Skeletal muscle satellite cell (primary cell): ENCODE data around the gene DDX11. TPM values are rescaled to one million over a fixed set of nuclear protein-coding genes. Genes with fewer than 3 reads are reported as not detected.
"Not testable (repeated sequence)": the region's sequence is repeated elsewhere in the genome, so short reads cannot be mapped to it uniquely, and the experiment has no call there.

Experiments
- H3K27me3 ChIP-seq: 2 replicates; pipeline ENCODE4 v1.7.0; 2013; ENCODE audit warnings: low read length; ENCODE audit not compliant: control insufficient read depth, insufficient read depth
- H3K36me3 ChIP-seq: 2 replicates; pipeline ENCODE4 v1.7.0; 2013; ENCODE audit warnings: mild to moderate bottlenecking, control low read depth, low read length; ENCODE audit not compliant: insufficient read depth
- H3K4me1 ChIP-seq: 2 replicates; pipeline ENCODE4 v1.7.0; 2013; ENCODE audit warnings: low read length; ENCODE audit not compliant: control insufficient read depth, insufficient read depth
- H3K4me2 ChIP-seq: 2 replicates; pipeline ENCODE4 v1.7.0; 2013; ENCODE audit warnings: mild to moderate bottlenecking, low read length
- H3K4me3 ChIP-seq: 2 replicates; pipeline ENCODE4 v1.7.0; 2013; ENCODE audit warnings: low read length
- H3K9ac ChIP-seq: 2 replicates; pipeline ENCODE4 v1.7.0; 2013; ENCODE audit warnings: mild to moderate bottlenecking, low read depth, low read length, moderate library complexity
- H3K9me3 ChIP-seq: replicated peaks from 2 replicates; pipeline ENCODE4 v1.7.0; 2013; ENCODE audit warnings: mild to moderate bottlenecking, control low read depth, low read length
- total RNA-seq: library from RNA; depleted of rRNA; stranded (reverse); fragments of >200 nt; gene quantifications from 2 replicates; pipeline ENCODE4 v1.2.3, GENCODE V29; 2012; rRNA removed

DDX11 gene
- 22.1 TPM in 2 replicates for total RNA-seq

DNA sequence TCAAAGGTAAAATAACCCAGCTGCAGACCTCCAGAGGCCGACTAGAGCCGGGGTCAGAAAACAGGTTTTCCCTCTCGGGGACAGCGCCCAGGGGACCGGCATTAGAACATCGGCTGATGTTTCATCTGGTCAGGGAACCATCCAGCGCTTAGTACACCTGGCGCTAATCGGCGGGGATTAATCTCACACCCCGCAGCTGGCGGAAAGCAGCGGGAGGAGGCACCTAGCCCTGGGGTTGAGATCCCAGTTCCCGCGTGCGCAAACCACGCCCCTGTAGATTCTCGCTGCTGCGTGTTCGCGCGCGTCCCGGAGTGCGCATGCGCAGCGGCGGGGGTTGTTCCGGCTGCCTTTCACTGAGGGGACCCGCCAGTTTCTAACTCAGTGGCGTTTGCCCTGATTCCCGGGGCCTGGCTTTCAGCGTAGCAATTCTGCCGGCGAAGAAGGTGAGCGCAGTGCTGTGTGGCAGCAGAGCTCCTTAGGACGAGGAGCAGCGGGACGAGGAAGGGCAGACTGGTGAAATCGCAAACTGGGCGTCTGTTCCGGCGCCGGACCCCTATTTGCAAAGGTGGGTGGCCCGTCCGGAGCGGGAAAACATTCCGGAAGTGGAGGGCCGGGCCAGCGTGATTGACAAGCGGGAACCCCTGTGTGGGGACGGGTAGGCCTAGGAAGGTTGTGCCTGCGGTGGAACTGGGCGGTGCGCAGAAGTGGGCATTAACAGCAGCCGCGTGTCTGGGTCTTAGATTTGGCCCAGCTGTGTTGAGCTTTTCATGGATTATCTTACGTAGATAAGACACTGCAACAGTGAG, at the start of gene DDX11:
TSS of gene DDX11 (plus strand) at position 334 of the 806 bp plus-strand sequence. CDS start 4,534 bp downstream, outside the sequence.
- H3K4me1 ChIP-seq, result peaks cover 11% of the 10 kb centered on the region
- peak within 1 kb of the TSS; percentile 91 for H3K4me3 ChIP-seq
- H3K27me3 ChIP-seq, H3K9me3 ChIP-seq, H3K36me3 ChIP-seq: not testable (repeated sequence)
- peak within 1 kb of the TSS; percentile 86 for H3K9ac ChIP-seq
- peak within 1 kb of the TSS; percentile 99 for H3K4me2 ChIP-seq

DNA sequence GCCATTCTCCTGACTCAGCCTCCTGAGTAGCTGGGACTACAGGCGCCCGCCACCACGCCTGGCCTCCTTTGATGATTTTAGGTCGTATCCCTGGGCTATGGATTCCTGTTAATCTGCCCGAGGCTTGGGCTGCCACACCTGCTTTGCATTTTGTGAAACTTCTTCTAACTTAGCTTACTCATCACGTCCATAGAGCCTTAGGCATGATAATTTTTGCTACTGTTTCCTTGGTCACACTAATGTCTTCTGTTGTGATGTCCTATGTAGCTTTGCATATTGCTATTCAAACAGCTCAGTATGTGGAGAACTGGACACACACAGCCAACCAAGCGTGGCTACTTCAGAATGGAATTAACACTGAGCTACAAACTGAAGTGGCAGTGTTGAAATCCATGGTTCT, 47.5 kb upstream of the DDX11 start:
- Histone ChIP-seq H3K4me3 (no peak overlapping the region), H3K4me1 (no peaks in the 10 kb centered on the region), H3K27me3 (peaks cover 18% of the 10 kb centered on the region), H3K9me3 (no peaks in the 10 kb centered on the region), H3K36me3 (no peaks in the 10 kb centered on the region), H3K4me2 (no peak overlapping the region), H3K9ac (no peak overlapping the region)

DNA sequence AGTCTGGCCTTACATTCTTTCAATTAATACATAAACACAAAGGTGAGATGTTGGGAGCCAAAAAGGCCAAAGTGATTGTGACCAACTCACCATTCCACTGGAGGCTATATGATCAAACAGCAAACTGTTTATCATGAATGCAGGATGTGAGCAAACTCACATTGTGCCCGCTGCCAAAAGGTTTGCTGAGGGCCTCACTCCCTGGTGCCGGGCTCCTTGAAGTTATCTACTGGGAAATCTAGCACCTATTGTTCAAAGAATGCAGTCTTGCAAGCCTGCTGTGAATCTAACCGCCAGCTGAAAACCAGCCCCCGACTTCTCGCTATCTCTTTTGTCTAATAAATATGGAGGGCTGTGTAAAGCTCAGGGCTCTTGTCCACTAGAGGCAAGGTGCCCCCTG, 46.7 kb upstream of the DDX11 start:
- H3K27me3 ChIP-seq, result peaks cover 16% of the 10 kb centered on the region
- H3K4me3 ChIP-seq, H3K9ac ChIP-seq, H3K36me3 ChIP-seq, H3K9me3 ChIP-seq, H3K4me2 ChIP-seq, H3K4me1 ChIP-seq: not testable (repeated sequence)

DNA sequence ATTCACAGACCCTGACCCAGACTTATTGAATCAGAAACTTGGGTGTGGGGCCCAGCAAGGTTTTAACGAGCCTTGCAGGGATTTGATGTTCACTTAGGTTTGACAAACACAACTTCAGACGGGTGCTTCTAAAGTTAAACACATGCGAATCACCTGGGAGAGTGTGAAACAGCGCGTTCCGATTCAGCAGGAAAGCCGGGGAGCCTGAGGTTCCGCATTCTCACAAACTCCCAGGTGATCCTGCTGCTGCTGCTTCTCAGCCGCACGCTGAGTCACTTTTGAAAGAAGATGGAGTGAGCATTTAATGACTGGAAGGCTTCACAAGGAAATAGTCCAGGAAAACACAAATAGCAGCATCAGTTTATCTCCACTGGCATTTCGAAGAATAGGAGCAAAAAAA, 44.2 kb upstream of the DDX11 start:
- Histone ChIP-seq H3K9me3 (no peaks in the 10 kb centered on the region), H3K4me1 (no peaks in the 10 kb centered on the region), H3K27me3 (peaks cover 14% of the 10 kb centered on the region), H3K4me3 (no peak overlapping the region), H3K9ac (no peak overlapping the region), H3K4me2 (no peak overlapping the region), H3K36me3 (no peaks in the 10 kb centered on the region)

DNA sequence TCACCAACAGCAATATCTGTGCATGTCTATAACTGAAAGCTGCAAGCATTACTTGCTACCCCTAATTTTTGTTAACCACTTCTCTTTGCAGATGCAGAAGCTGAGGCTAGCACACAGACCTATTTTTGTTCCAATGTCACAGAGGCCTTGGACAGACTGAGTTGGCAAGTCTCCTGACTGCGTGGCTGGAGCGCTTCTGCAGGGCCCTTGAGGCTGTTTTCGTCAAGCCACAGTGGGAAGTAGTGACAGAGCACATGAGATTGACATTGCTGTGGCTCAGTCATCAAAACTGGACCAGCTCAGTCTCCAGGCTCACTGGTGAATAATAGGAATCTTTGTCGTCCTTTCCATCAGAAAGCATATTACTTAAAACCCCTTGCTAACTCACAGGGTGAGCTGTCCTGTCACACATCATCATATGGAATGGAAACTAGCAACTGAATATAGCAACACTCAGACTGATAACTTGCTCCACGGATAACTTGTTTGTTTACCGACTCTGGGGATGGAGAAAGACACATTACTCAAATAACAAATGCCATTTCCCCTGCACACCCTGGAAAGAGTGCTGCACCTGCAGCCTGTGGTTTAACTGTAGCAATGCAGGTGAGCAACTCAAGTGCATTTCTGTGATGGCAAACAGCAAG, 43.6 kb upstream of the DDX11 start:
- H3K9me3 ChIP-seq, result no peaks in the 10 kb centered on the region
- no peak overlapping the region for H3K4me3 ChIP-seq
- H3K36me3 ChIP-seq, result no peaks in the 10 kb centered on the region
- H3K9ac ChIP-seq, result no peak overlapping the region
- no peak overlapping the region for H3K4me2 ChIP-seq
- H3K27me3 ChIP-seq, result peaks cover 12% of the 10 kb centered on the region
- H3K4me1 ChIP-seq, result no peaks in the 10 kb centered on the region

DNA sequence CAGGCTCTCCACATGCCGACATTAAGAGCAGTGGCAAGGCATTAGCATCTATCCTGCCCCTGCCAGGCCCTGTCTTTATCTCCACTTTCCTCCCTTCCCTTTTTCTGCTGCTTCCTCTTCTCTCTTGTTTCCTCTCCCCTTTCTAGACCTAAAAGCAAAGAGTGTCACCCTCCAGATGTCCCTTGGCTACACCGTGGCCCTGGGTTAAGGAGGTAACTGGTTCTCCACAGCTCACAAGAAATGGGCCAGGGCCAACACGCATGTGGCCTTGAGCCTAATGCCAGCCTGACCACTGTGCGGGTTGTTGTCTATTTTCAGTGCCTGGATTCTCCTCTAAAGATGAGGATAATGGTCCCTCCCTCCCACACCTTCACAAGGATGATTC, 41.7 kb upstream of the DDX11 start:
- Histone ChIP-seq H3K27me3 (peaks cover 12% of the 10 kb centered on the region), H3K9ac (no peak overlapping the region), H3K4me1 (no peaks in the 10 kb centered on the region), H3K36me3 (no peaks in the 10 kb centered on the region), H3K4me3 (no peak overlapping the region), H3K9me3 (no peaks in the 10 kb centered on the region), H3K4me2 (no peak overlapping the region)

DNA sequence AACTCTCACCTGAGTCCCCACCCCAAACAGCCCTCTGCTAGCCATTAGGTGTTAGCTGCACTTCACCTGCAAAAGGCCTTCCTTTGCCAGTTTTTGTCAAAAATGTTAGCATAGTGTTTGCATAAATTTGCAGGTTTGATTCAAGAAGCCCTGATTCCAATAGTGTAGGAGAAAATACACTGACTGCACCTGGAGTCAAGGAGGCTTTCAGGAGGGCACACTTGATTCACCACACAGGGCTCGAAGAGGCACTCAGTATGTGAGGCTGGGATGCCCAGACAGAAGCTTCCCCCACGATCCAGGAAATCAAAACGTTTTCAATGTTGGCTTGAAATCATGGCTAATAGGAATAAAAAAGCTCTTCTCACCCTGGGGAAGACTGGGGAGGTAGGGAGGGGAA, 40.5 kb upstream of the DDX11 start:
- no peaks in the 10 kb centered on the region for H3K4me1 ChIP-seq
- H3K9ac ChIP-seq, result no peak overlapping the region
- peaks cover 12% of the 10 kb centered on the region for H3K27me3 ChIP-seq
- H3K4me3 ChIP-seq, result no peak overlapping the region
- H3K36me3 ChIP-seq, result no peaks in the 10 kb centered on the region
- no peaks in the 10 kb centered on the region for H3K9me3 ChIP-seq
- H3K4me2 ChIP-seq, result no peak overlapping the region

DNA sequence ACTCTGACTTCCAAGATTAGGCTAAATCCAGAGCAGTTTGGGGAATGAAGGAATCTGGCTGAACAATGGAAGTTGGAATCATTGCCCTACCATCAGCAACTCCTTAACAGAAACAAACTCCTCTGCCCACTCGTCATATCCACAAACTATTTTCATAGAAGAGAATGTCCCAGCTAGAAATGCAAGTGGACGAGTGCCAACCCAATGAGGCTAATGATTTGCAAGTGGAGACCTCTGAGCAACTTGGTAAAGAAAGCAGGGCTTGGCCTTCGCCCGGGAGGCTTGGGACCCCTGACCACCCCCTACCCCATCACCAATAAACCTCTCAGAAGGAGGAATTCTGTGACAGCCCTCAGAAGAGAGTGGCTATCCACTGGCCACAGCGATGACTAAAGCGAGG, 40.0 kb upstream of the DDX11 start:
- no peak overlapping the region for H3K4me3 ChIP-seq
- no peaks in the 10 kb centered on the region for H3K36me3 ChIP-seq
- no peaks in the 10 kb centered on the region for H3K9me3 ChIP-seq
- no peaks in the 10 kb centered on the region for H3K4me1 ChIP-seq
- H3K4me2 ChIP-seq, result no peak overlapping the region
- no peak overlapping the region for H3K9ac ChIP-seq
- peaks cover 12% of the 10 kb centered on the region for H3K27me3 ChIP-seq

DNA sequence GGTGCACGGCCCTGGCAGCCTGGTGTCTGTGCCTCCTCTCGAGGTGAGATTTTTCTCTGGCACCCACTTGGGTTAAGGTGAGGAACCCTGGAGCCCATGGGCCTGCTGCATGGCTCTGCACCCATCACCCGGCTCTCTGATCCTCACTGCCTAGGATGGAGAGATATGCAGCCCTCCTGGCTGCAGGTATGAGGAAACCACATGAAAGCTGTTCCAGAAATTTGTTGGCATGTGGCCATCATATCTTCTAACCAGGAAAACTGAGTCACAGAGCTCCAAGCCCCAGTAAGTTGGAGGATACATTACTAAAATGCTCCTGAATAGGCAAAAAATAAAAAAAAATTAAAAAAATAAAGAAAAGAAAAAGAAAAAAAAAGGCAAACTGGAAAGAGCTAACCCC, 39.3 kb upstream of the DDX11 start:
- Histone ChIP-seq H3K4me2 (no peak overlapping the region), H3K4me1 (no peaks in the 10 kb centered on the region), H3K4me3 (no peak overlapping the region), H3K27me3 (peaks cover 18% of the 10 kb centered on the region), H3K9me3 (no peaks in the 10 kb centered on the region), H3K9ac (no peak overlapping the region), H3K36me3 (no peaks in the 10 kb centered on the region)

DNA sequence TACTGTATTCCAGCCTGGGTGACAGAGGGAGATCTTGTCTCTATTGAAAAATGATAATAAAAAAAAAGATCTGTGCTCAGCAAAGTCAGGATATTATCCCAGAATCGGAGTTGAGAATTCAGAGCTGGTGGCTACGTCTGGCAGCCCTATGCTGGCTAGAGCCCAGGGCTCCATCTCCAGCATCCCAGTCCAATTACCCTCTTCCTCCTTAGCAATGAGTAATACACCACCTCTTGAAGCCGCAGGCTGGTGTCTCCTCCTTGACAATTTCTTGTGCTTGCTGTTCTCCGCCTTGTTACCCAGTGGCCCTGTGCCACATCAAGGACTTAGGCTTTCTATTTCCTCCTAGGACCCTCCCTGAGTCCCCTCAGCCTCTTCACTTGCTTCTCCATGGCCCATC, 38.4 kb upstream of the DDX11 start:
- H3K9ac ChIP-seq, result no peak overlapping the region
- peaks cover 23% of the 10 kb centered on the region for H3K27me3 ChIP-seq
- no peak overlapping the region for H3K4me3 ChIP-seq
- H3K4me2 ChIP-seq, result no peak overlapping the region
- no peaks in the 10 kb centered on the region for H3K36me3 ChIP-seq
- no peaks in the 10 kb centered on the region for H3K9me3 ChIP-seq
- H3K4me1 ChIP-seq, result no peaks in the 10 kb centered on the region

DNA sequence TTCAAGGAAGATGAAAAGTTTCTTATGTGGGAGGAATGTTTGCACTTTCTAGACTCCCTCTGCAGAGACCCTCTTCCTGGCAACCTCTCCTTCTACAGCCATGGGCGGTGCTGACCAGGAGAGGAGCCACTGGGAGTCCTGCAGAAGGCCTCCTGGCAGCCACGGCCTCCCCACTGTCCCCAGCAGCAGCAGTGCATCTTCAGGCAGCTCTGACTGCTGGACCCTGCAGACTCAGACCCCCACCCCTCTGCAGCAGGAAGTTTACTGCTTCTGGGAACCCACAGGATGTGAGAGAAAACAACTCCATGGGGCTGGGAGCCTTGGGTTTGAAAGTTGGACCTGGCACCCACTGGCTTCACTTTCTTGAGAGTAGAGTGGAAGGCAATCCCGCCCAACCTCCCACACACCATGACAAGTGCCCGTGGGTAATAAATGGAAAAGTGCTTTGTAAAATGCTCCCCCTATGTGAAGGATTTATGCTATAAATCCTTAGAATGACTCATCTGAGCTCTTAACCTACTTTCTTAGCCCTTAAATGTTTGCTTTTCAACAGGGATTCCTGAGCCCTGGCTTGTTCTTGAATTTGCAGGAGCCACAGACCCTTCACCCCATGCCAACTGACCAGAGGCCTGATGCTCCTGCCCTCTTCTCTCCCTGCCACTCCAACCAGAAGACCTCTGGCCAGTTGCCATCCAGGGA, 37.5 kb upstream of the DDX11 start:
- peaks cover 24% of the 10 kb centered on the region for H3K27me3 ChIP-seq
- no peak overlapping the region for H3K4me2 ChIP-seq
- no peak overlapping the region for H3K9ac ChIP-seq
- no peak overlapping the region for H3K4me3 ChIP-seq
- H3K9me3 ChIP-seq, result no peaks in the 10 kb centered on the region
- H3K36me3 ChIP-seq, result no peaks in the 10 kb centered on the region
- H3K4me1 ChIP-seq, result no peaks in the 10 kb centered on the region
